ENCODE measurements around the gene FAM110D. TPM values are rescaled to one million over a fixed set of nuclear protein-coding genes. Genes with fewer than 3 reads are reported as not detected.

Gene FAM110D
- total and polyA plus RNA-seq, 12 donors = 2.1 to 6.1 (median 3.5) TPM

DNA sequence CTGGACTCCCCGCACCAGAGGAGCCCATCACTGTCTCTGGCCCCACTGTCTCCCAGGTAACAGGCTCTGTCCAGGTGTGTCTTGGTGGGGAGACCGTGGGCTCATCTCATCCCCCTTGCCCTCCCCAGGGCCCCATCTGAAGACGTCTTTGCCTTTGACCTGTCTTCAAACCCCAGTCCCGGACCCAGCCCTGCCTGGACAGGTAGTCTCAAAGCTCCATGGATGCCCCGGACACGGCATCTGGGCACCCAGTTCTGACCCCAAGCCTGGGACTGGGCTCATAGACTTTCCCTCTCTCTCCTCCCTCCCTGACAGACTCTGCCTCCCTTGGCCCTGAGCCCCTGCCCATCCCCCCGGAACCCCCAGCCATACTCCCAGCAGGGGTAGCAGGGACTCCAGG is 25.2 kb downstream of the FAM110D start:
- no peaks in the 10 kb centered on the region for H3K36me3 ChIP-seq
- no peaks in the 10 kb centered on the region for H3K9me3 ChIP-seq
- DNase-seq (no peak), ATAC-seq (no peak)
- H3K27me3 ChIP-seq = no peaks in the 10 kb centered on the region
- intact Hi-C loops (cut with DNase I) = loop anchor here in 1 of 10 donors (10.0 kb wide), 1 partner anchor 141 kb away; no protein-coding TSS in a partner anchor
- H3K4me1 ChIP-seq = peaks cover 0 to 8% (median 0%) of the 10 kb centered on the region in 9 donors
- TF ChIP-seq, protein P1, sequence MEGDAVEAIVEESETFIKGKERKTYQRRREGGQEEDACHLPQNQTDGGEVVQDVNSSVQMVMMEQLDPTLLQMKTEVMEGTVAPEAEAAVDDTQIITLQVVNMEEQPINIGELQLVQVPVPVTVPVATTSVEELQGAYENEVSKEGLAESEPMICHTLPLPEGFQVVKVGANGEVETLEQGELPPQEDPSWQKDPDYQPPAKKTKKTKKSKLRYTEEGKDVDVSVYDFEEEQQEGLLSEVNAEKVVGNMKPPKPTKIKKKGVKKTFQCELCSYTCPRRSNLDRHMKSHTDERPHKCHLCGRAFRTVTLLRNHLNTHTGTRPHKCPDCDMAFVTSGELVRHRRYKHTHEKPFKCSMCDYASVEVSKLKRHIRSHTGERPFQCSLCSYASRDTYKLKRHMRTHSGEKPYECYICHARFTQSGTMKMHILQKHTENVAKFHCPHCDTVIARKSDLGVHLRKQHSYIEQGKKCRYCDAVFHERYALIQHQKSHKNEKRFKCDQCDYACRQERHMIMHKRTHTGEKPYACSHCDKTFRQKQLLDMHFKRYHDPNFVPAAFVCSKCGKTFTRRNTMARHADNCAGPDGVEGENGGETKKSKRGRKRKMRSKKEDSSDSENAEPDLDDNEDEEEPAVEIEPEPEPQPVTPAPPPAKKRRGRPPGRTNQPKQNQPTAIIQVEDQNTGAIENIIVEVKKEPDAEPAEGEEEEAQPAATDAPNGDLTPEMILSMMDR (IDR thresholded peaks at IDR 0.05) = no peak
- no peak overlapping the region for H3K27ac ChIP-seq
- 89 to 91% methylated on average over 7 of the region's 7 CpGs for WGBS, 2 donors
- no peak overlapping the region for H3K4me3 ChIP-seq

DNA sequence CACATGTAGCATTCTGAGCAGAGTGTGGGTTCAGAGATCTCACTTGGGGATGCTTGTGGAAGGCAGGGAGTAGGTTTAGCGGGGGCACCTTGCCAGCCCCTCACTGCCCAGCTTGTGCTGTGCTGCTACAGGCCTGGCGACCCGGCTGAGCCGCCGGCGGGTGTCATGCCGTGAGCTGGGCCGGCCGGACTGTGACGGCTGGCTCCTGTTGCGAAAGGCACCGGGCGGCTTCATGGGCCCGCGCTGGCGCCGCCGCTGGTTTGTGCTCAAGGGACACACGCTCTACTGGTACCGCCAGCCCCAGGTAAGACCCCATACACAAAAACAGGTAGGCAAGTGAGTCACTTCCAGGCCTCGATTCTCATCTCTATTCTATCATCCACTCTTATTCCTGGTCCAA is 26.0 kb downstream of the FAM110D start:
- peaks cover 0 to 8% (median 0%) of the 10 kb centered on the region in 9 donors for H3K4me1 ChIP-seq
- WGBS, 2 donors = 93 to 95% methylated on average over 21 of the region's 21 CpGs
- TF ChIP-seq, protein P1 (IDR thresholded peaks at IDR 0.05) = no peak
- H3K36me3 ChIP-seq = no peaks in the 10 kb centered on the region
- DNase-seq = no peak
- H3K4me3 ChIP-seq = no peak overlapping the region
- no peak overlapping the region for H3K27ac ChIP-seq
- no peak for ATAC-seq
- no peaks in the 10 kb centered on the region for H3K27me3 ChIP-seq
- no peaks in the 10 kb centered on the region for H3K9me3 ChIP-seq
- intact Hi-C loops (cut with DNase I) = loop anchor here in 1 of 10 donors (10.0 kb wide), 1 partner anchor 140 kb away; no protein-coding TSS in a partner anchor

GRCh38 chr1:26187882-26188281 is 29.0 kb downstream of the FAM110D start:
- Histone ChIP-seq H3K36me3 (no peaks in the 10 kb centered on the region), H3K27me3 (no peaks in the 10 kb centered on the region), H3K27ac (no peak overlapping the region), H3K9me3 (no peaks in the 10 kb centered on the region), H3K4me1 (no peaks in the 10 kb centered on the region), H3K4me3 (no peak overlapping the region)
- TF ChIP-seq, protein P1 (IDR thresholded peaks at IDR 0.05) = no peak
- ATAC-seq (no peak), DNase-seq (no peak)
- intact Hi-C loops (cut with DNase I) = loop anchor here in 1 of 10 donors (10.0 kb wide), 1 partner anchor 137 kb away; no protein-coding TSS in a partner anchor
- WGBS, 2 donors = 95 to 96% methylated on average over 6 of the region's 6 CpGs

- Histone ChIP-seq H3K4me3 (no peak overlapping the region), H3K9me3 (no peaks in the 10 kb centered on the region), H3K36me3 (no peaks in the 10 kb centered on the region), H3K4me1 (no peaks in the 10 kb centered on the region), H3K27ac (no peak overlapping the region), H3K27me3 (no peaks in the 10 kb centered on the region)
- intact Hi-C loops (cut with DNase I) = loop anchor here in 1 of 10 donors (10.0 kb wide), 1 partner anchor 136 kb away; no protein-coding TSS in a partner anchor
- peak in 1 of 8 donors; percentile 21 for ATAC-seq
- DNase-seq = no peak
- TF ChIP-seq, protein P1 (IDR thresholded peaks at IDR 0.05) = no peak
- WGBS, 2 donors = 93 to 95% methylated on average over 8 of the region's 8 CpGs
Measured at GRCh38 chr1:26188477-26188876, 29.6 kb downstream of the FAM110D start.

Measured in heart right ventricle (tissue), 16 donors.